Sigmoid colon (tissue), 4 donors: ENCODE results near the gene NR6A1.

Experiments
- EP300 ChIP-seq, 4 donors: sonication (generic); formaldehyde crosslinking; IDR thresholded peaks; one replicate each; pipeline ENCODE4 v1.6.1; 2017; ENCODE audit warnings: antibody characterized with exemption in 4 of 4
- POLR2A ChIP-seq, 2 donors: fragments of 450-650 bp; IDR thresholded peaks; one replicate each; pipeline ENCODE4 v1.6.1; 2016; ENCODE audit warnings: antibody characterized with exemption in 2 of 2, mild to moderate bottlenecking in 2 of 2, moderate library complexity in 2 of 2
- POLR2AphosphoS5 ChIP-seq, 4 donors: sonication (generic); formaldehyde crosslinking; IDR thresholded peaks; one replicate each; pipeline ENCODE4 v1.6.1; 2017; ENCODE audit warnings: antibody characterized with exemption in 4 of 4
- TF ChIP-seq, protein P1 (sequence below), 4 experiments: fragments of 450-650 bp in 3 of 4; fragments of 200-600 bp in 1 of 4; IDR thresholded peaks; one replicate each; pipeline ENCODE4 v1.5.1; 2016 to 2019; ENCODE audit warnings: antibody characterized with exemption in 4 of 4, mild to moderate bottlenecking in 3 of 4, moderate library complexity in 2 of 4

DNA sequence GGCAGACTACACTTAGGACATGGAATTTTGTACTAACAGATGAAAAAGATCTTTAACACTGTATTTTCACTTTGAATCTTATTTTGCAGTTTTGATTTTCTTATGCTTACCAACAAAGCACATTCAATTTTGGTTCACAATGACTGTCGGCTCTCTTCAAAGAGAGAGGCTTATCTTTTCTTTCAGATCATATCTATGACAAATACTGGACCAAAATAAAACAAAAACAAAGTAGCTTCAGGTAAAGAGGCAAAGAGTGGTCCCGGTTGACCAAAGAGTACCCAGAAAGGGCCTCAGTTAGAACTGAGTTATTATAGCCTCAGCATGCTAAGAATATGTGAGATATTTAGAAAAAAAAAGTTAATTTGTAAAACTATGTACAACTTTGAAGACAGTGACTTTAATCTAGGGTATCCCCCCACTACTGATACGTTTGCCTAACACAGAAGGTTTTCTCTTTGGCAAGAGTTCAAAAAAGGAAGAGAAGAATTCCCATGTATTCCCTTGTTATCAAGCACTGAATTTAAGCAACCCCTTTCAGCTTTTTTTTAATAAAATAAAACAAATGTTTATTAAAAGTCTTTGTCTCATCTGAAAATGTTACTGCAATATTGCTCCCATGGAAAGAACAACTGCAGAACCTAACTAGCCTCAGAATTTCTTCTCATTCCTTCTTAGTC, 50.5 kb downstream of the NR6A1 start:
- TF ChIP-seq POLR2A (IDR thresholded peaks at IDR 0.05) (no peak), EP300 (IDR thresholded peaks at IDR 0.05) (no peak), POLR2AphosphoS5 (IDR thresholded peaks at IDR 0.05) (no peak)
- TF ChIP-seq, protein P1, sequence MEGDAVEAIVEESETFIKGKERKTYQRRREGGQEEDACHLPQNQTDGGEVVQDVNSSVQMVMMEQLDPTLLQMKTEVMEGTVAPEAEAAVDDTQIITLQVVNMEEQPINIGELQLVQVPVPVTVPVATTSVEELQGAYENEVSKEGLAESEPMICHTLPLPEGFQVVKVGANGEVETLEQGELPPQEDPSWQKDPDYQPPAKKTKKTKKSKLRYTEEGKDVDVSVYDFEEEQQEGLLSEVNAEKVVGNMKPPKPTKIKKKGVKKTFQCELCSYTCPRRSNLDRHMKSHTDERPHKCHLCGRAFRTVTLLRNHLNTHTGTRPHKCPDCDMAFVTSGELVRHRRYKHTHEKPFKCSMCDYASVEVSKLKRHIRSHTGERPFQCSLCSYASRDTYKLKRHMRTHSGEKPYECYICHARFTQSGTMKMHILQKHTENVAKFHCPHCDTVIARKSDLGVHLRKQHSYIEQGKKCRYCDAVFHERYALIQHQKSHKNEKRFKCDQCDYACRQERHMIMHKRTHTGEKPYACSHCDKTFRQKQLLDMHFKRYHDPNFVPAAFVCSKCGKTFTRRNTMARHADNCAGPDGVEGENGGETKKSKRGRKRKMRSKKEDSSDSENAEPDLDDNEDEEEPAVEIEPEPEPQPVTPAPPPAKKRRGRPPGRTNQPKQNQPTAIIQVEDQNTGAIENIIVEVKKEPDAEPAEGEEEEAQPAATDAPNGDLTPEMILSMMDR (IDR thresholded peaks at IDR 0.05), result no peak
